GM12878 (cell line): Measurements from ENCODE around the gene FBXL22. TPM values are rescaled to one million over a fixed set of nuclear protein-coding genes. Genes with fewer than 3 reads are reported as not detected.

Source experiments
- CEBPB ChIP-seq, 2 experiments: fragments of 150-350 bp in 1 of 2; IDR thresholded peaks; 2 replicates each; pipeline ENCODE4 v1.6.1; 2012 to 2014; ENCODE audit warnings: low read depth in 2 of 2, low read length in 2 of 2, borderline replicate concordance in 1 of 2, inconsistent platforms in 1 of 2
- DPF2 ChIP-seq: fragments of 450-650 bp; IDR thresholded peaks from 2 replicates; pipeline ENCODE4 v1.6.1; 2017; ENCODE audit warnings: mild to moderate bottlenecking
- EZH2 ChIP-seq: IDR thresholded peaks from 2 replicates; pipeline ENCODE4 v1.6.1; 2012; ENCODE audit warnings: low read depth, mild to moderate bottlenecking, control low read depth, inconsistent platforms, low read length, borderline replicate concordance; ENCODE audit not compliant: control insufficient read depth
- FOXM1 ChIP-seq: IDR thresholded peaks from 2 replicates; pipeline ENCODE4 v1.6.1; 2012; ENCODE audit warnings: low read depth, mild to moderate bottlenecking, inconsistent platforms, low read length, moderate library complexity
- HDAC6 ChIP-seq: fragments of 200-600 bp; sonication (generic); IDR thresholded peaks from one replicate; pipeline ENCODE4 v1.8.0; 2017; ENCODE audit warnings: antibody characterized with exemption; ENCODE audit not compliant: unreplicated experiment
- HDGF ChIP-seq: fragments of 450-650 bp; IDR thresholded peaks from 2 replicates; pipeline ENCODE4 v1.6.1; 2016; ENCODE audit warnings: antibody characterized with exemption
- JUND ChIP-seq: IDR thresholded peaks from 2 replicates; pipeline ENCODE4 v1.6.1; 2012; ENCODE audit warnings: low read depth, mild to moderate bottlenecking, low read length, improper control_type of control experiment, moderate library complexity
- MXI1 ChIP-seq: fragments of 150-350 bp; IDR thresholded peaks from 2 replicates; pipeline ENCODE4 v1.6.1; 2011; ENCODE audit warnings: low read depth, mild to moderate bottlenecking, inconsistent platforms, low read length, improper control_type of control experiment
- POLR2A ChIP-seq: IDR thresholded peaks from 2 replicates; pipeline ENCODE4 v1.6.1; 2011; ENCODE audit warnings: low read depth, mild to moderate bottlenecking, low read length
- POU2F2 ChIP-seq: IDR thresholded peaks from 3 replicates; pipeline ENCODE4 v1.6.1; 2011; ENCODE audit warnings: low read depth, mild to moderate bottlenecking, low read length, borderline replicate concordance
- SIX5 ChIP-seq: IDR thresholded peaks from 2 replicates; pipeline ENCODE4 v1.6.1; 2011; ENCODE audit warnings: mild to moderate bottlenecking, low read depth, low read length, moderate library complexity; ENCODE audit not compliant: severe bottlenecking
- SMARCA5 ChIP-seq: fragments of 450-650 bp; IDR thresholded peaks from 2 replicates; pipeline ENCODE4 v1.6.1; 2017; ENCODE audit warnings: mild to moderate bottlenecking
- SUZ12 ChIP-seq: fragments of 200-600 bp; sonication (generic); IDR thresholded peaks from one replicate; pipeline ENCODE4 v1.6.1; 2018; ENCODE audit warnings: antibody characterized with exemption, mild to moderate bottlenecking; ENCODE audit not compliant: unreplicated experiment
- YY1 ChIP-seq: IDR thresholded peaks from 2 replicates; pipeline ENCODE4 v1.6.1; 2011; ENCODE audit warnings: low read depth, mild to moderate bottlenecking, low read length
- ZNF622 ChIP-seq: fragments of 450-650 bp; IDR thresholded peaks from 2 replicates; pipeline ENCODE4 v1.6.1; 2017; ENCODE audit warnings: mild to moderate bottlenecking, inconsistent platforms
- ZZZ3 ChIP-seq: IDR thresholded peaks from 2 replicates; pipeline ENCODE4 v1.6.1; 2011; ENCODE audit warnings: low read depth; ENCODE audit not compliant: control insufficient read depth, insufficient read length
- polyA plus RNA-seq, 11 experiments: library from polyadenylated mRNA; depleted of rRNA in 4 of 11; unstranded in 6 of 11; stranded (reverse) in 5 of 11; fragments of >200 nt; fragmentation: Nextera tagmentation in 4 of 11; fragmentation: Illumina TruSeq in 1 of 11; extraction: Ambion mirVana in 4 of 11; extraction: Trizol in 1 of 11; gene quantifications; 1 replicate in 1 of 11; 2 replicates in 10 of 11; pipeline versions ENCODE4 v1.2.1 to v1.2.3, GENCODE V29; 2011 to 2016; ENCODE audit warnings: inconsistent platforms in 2 of 11, missing spikeins in 2 of 11, low read depth in 1 of 11
- total RNA-seq, 4 experiments: library from RNA; depleted of rRNA in 3 of 4; stranded (reverse); fragments of >200 nt in 3 of 4; fragmentation: Illumina TruSeq in 1 of 4; extraction: Trizol in 1 of 4; gene quantifications; 2 replicates each; pipeline versions ENCODE4 v1.2.1 to v1.2.3, GENCODE V29; 2013 to 2021
- TF ChIP-seq, protein P1 (sequence below): IDR thresholded peaks from 2 replicates; pipeline ENCODE4 v1.6.1; 2012; ENCODE audit warnings: improper control_type of control experiment, low read depth, low read length; ENCODE audit not compliant: insufficient replicate concordance
- TF ChIP-seq, protein P2 (sequence below): IDR thresholded peaks from 2 replicates; pipeline ENCODE4 v1.6.1; 2012; ENCODE audit warnings: mild to moderate bottlenecking, low read depth, low read length
- TF ChIP-seq, protein P3 (sequence below): fragments of 450-650 bp; conservative IDR thresholded peaks from 2 replicates; pipeline ENCODE4 v1.6.1; 2017; ENCODE audit warnings: mild to moderate bottlenecking, moderate library complexity
- TF ChIP-seq, protein P4 (sequence below): fragments of 450-650 bp; IDR thresholded peaks from 2 replicates; pipeline ENCODE4 v1.6.1; 2016; ENCODE audit warnings: mild to moderate bottlenecking

Gene FBXL22
- total and polyA plus RNA-seq, 10 of the 15 experiments (the other 5 are each of a cell fraction or from before 2014, with no cell fraction given) = 0.05 to 2.6 (median 0.52) TPM

DNA sequence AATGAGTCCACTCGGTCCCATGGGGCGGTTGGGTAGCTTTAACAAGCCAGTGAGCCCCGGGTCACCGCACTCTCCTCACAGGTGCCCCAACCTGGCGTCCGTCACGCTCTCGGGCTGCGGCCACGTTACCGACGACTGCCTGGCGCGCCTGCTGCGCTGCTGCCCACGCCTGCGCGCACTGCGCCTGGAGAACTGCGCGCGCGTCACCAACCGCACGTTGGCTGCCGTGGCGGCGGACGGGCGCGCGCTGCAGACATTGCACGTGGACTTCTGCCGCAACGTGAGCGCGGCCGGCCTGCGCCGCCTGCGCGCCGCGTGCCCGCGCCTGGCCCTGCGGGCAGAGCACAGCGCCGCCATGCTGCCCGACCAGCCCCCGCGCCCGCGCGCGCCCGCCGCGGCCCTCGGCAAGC, 3.4 kb downstream of the FBXL22 start (continued):
- TF ChIP-seq, protein P1, sequence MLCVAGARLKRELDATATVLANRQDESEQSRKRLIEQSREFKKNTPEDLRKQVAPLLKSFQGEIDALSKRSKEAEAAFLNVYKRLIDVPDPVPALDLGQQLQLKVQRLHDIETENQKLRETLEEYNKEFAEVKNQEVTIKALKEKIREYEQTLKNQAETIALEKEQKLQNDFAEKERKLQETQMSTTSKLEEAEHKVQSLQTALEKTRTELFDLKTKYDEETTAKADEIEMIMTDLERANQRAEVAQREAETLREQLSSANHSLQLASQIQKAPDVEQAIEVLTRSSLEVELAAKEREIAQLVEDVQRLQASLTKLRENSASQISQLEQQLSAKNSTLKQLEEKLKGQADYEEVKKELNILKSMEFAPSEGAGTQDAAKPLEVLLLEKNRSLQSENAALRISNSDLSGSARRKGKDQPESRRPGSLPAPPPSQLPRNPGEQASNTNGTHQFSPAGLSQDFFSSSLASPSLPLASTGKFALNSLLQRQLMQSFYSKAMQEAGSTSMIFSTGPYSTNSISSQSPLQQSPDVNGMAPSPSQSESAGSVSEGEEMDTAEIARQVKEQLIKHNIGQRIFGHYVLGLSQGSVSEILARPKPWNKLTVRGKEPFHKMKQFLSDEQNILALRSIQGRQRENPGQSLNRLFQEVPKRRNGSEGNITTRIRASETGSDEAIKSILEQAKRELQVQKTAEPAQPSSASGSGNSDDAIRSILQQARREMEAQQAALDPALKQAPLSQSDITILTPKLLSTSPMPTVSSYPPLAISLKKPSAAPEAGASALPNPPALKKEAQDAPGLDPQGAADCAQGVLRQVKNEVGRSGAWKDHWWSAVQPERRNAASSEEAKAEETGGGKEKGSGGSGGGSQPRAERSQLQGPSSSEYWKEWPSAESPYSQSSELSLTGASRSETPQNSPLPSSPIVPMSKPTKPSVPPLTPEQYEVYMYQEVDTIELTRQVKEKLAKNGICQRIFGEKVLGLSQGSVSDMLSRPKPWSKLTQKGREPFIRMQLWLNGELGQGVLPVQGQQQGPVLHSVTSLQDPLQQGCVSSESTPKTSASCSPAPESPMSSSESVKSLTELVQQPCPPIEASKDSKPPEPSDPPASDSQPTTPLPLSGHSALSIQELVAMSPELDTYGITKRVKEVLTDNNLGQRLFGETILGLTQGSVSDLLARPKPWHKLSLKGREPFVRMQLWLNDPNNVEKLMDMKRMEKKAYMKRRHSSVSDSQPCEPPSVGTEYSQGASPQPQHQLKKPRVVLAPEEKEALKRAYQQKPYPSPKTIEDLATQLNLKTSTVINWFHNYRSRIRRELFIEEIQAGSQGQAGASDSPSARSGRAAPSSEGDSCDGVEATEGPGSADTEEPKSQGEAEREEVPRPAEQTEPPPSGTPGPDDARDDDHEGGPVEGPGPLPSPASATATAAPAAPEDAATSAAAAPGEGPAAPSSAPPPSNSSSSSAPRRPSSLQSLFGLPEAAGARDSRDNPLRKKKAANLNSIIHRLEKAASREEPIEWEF = no peak
- no peak for TF ChIP-seq HDGF
- no peak; the same call in 1 of the 2 replicates for TF ChIP-seq SMARCA5
- no peak for TF ChIP-seq ZZZ3
- TF ChIP-seq YY1 = peak; percentile 94
- no peak for TF ChIP-seq HDAC6
- no peak for TF ChIP-seq DPF2
- TF ChIP-seq SIX5 = no peak
- peak; percentile 91 for TF ChIP-seq MXI1
- TF ChIP-seq, protein P2, sequence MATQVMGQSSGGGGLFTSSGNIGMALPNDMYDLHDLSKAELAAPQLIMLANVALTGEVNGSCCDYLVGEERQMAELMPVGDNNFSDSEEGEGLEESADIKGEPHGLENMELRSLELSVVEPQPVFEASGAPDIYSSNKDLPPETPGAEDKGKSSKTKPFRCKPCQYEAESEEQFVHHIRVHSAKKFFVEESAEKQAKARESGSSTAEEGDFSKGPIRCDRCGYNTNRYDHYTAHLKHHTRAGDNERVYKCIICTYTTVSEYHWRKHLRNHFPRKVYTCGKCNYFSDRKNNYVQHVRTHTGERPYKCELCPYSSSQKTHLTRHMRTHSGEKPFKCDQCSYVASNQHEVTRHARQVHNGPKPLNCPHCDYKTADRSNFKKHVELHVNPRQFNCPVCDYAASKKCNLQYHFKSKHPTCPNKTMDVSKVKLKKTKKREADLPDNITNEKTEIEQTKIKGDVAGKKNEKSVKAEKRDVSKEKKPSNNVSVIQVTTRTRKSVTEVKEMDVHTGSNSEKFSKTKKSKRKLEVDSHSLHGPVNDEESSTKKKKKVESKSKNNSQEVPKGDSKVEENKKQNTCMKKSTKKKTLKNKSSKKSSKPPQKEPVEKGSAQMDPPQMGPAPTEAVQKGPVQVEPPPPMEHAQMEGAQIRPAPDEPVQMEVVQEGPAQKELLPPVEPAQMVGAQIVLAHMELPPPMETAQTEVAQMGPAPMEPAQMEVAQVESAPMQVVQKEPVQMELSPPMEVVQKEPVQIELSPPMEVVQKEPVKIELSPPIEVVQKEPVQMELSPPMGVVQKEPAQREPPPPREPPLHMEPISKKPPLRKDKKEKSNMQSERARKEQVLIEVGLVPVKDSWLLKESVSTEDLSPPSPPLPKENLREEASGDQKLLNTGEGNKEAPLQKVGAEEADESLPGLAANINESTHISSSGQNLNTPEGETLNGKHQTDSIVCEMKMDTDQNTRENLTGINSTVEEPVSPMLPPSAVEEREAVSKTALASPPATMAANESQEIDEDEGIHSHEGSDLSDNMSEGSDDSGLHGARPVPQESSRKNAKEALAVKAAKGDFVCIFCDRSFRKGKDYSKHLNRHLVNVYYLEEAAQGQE = no peak
- TF ChIP-seq, protein P3, sequence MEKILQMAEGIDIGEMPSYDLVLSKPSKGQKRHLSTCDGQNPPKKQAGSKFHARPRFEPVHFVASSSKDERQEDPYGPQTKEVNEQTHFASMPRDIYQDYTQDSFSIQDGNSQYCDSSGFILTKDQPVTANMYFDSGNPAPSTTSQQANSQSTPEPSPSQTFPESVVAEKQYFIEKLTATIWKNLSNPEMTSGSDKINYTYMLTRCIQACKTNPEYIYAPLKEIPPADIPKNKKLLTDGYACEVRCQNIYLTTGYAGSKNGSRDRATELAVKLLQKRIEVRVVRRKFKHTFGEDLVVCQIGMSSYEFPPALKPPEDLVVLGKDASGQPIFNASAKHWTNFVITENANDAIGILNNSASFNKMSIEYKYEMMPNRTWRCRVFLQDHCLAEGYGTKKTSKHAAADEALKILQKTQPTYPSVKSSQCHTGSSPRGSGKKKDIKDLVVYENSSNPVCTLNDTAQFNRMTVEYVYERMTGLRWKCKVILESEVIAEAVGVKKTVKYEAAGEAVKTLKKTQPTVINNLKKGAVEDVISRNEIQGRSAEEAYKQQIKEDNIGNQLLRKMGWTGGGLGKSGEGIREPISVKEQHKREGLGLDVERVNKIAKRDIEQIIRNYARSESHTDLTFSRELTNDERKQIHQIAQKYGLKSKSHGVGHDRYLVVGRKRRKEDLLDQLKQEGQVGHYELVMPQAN = no peak
- TF ChIP-seq EZH2 = no peak
- TF ChIP-seq, protein P4, sequence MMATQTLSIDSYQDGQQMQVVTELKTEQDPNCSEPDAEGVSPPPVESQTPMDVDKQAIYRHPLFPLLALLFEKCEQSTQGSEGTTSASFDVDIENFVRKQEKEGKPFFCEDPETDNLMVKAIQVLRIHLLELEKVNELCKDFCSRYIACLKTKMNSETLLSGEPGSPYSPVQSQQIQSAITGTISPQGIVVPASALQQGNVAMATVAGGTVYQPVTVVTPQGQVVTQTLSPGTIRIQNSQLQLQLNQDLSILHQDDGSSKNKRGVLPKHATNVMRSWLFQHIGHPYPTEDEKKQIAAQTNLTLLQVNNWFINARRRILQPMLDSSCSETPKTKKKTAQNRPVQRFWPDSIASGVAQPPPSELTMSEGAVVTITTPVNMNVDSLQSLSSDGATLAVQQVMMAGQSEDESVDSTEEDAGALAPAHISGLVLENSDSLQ = no peak
- TF ChIP-seq CEBPB (IDR thresholded peaks at IDR 0.05; ENCODE audit: borderline replicate concordance in 1 of 2, low read depth in 2 of 2, low read length in 2 of 2) = no peak
- no peak for TF ChIP-seq SUZ12
- peak; percentile 42; the same call in 2 of the 3 replicates for TF ChIP-seq POU2F2
- peak; percentile 94 for TF ChIP-seq POLR2A
- no peak for TF ChIP-seq FOXM1
- TF ChIP-seq JUND = 0 out of 2 replicates have a peak, but pooled peaks have one; percentile 46
- no peak for TF ChIP-seq ZNF622
